MM.1S (cell line): ENCODE measurements around the gene CIROP.

Experiments used
- CTCF ChIP-seq: fragments of 300-600 bp; sonication (generic); IDR thresholded peaks from 2 replicates; pipeline ENCODE4 v1.5.1; 2016; ENCODE audit warnings: antibody characterized with exemption, low read length, mixed read lengths
- EZH2 ChIP-seq: fragments of 300-600 bp; sonication (generic); optimal IDR thresholded peaks from 2 replicates; pipeline ENCODE3; 2017; ENCODE audit warnings: low read depth, mild to moderate bottlenecking, antibody characterized with exemption, low read length, mixed read lengths
- EZH2phosphoT487 ChIP-seq: fragments of 300-600 bp; sonication (generic); IDR thresholded peaks from 2 replicates; pipeline ENCODE4 v1.6.1; 2018; ENCODE audit warnings: antibody characterized with exemption, low read length

DNA sequence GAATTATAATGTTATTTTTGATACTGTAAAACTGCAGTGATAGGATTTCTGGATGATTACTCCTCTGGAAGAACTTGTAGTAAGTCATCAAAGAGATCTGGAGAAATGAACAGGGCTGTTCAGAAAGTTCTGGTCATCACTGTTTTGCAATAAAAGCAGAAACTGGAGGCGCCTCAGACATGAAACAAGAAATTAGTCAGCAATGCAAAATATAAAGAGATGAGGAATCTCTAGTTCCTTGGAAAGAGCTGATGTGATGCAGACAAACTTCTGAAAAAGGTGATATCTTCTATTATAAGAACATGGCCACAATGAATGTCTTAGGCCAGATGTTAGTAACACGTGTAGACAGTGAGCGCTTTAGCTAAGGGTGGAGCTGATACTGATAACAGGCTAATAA, 19.3 kb downstream of the CIROP start:
- TF ChIP-seq CTCF = no peak
- no peak for TF ChIP-seq EZH2phosphoT487
- no peak for TF ChIP-seq EZH2
